ENCODE results near the gene COP1. TPM values are rescaled to one million over a fixed set of nuclear protein-coding genes. Genes with fewer than 3 reads are reported as not detected.

COP1 gene
- total RNA-seq, 1 experiment from 2014 or later: 47.0 TPM

GRCh38 chr1:175978476-175978875 lies 228.6 kb downstream of the COP1 start:
- Mint-ChIP-seq H3K9me3 (ENCODE audit: unreplicated experiment) (peaks cover 26% of the 10 kb centered on the region), H3K27ac (ENCODE audit: low read depth, unreplicated experiment) (peak overlapping the region; percentile 80), H3K36me3 (ENCODE audit: insufficient read depth, unreplicated experiment) (peaks cover 38% of the 10 kb centered on the region), H3K27me3 (ENCODE audit: insufficient read depth, unreplicated experiment) (no peaks in the 10 kb centered on the region), H3K4me3 (ENCODE audit: unreplicated experiment) (no peak overlapping the region), H3K4me1 (ENCODE audit: insufficient read depth, unreplicated experiment) (peaks cover 26% of the 10 kb centered on the region)
- TF ChIP-seq CTCF (IDR thresholded peaks at IDR 0.05; ENCODE audit: unreplicated experiment): no peak
- no TSS peak for BruUV-seq (replicated peaks)
- peak; percentile 33 for DNase-seq (ENCODE audit: unreplicated experiment)
- intact Hi-C loops (cut with micrococcal nuclease): no loop called here
- ChIA-PET CTCF (no interaction called here), POLR2A (interaction anchor here (0.6 to 1.3 kb wide), 3 partner anchors 14 to 1627 kb away, joined by 3 read pairs; no protein-coding TSS in a partner anchor)

GRCh38 chr1:175976865-175977642 lies 230.0 kb downstream of the COP1 start:
- intact Hi-C loops (cut with micrococcal nuclease): no loop called here
- DNase-seq (ENCODE audit: unreplicated experiment): peak; percentile 42
- ChIA-PET CTCF (interaction anchor here (0.7 kb wide), 1 partner anchor 660 kb away, joined by 3 read pairs; no protein-coding TSS in a partner anchor), POLR2A (interaction anchor here (0.6 to 1.0 kb wide), 3 partner anchors 10 to 68 kb away, joined by 3 read pairs; no protein-coding TSS in a partner anchor)
- Mint-ChIP-seq H3K36me3 (ENCODE audit: insufficient read depth, unreplicated experiment) (peaks cover 39% of the 10 kb centered on the region), H3K9me3 (ENCODE audit: unreplicated experiment) (peaks cover 13% of the 10 kb centered on the region), H3K4me1 (ENCODE audit: insufficient read depth, unreplicated experiment) (peaks cover 26% of the 10 kb centered on the region), H3K27me3 (ENCODE audit: insufficient read depth, unreplicated experiment) (no peaks in the 10 kb centered on the region), H3K4me3 (ENCODE audit: unreplicated experiment) (peak overlapping the region; percentile 53), H3K27ac (ENCODE audit: low read depth, unreplicated experiment) (peak overlapping the region; percentile 70)
- TF ChIP-seq CTCF (IDR thresholded peaks at IDR 0.05; ENCODE audit: unreplicated experiment): no peak
- BruUV-seq (replicated peaks): no TSS peak

GRCh38 chr1:175969231-175969630 lies 237.9 kb downstream of the COP1 start:
- no peak for TF ChIP-seq CTCF (IDR thresholded peaks at IDR 0.05; ENCODE audit: unreplicated experiment)
- no peak overlapping the region for H3K27ac Mint-ChIP-seq (ENCODE audit: low read depth, unreplicated experiment)
- intact Hi-C loops (cut with micrococcal nuclease): no loop called here
- no peaks in the 10 kb centered on the region for H3K9me3 Mint-ChIP-seq (ENCODE audit: unreplicated experiment)
- no peaks in the 10 kb centered on the region for H3K27me3 Mint-ChIP-seq (ENCODE audit: insufficient read depth, unreplicated experiment)
- no peaks in the 10 kb centered on the region for H3K4me1 Mint-ChIP-seq (ENCODE audit: insufficient read depth, unreplicated experiment)
- POLR2A ChIA-PET: interaction anchor here (1.3 kb wide), 1 partner anchor 11 kb away, joined by 3 read pairs; no protein-coding TSS in a partner anchor
- peaks cover 24% of the 10 kb centered on the region for H3K36me3 Mint-ChIP-seq (ENCODE audit: insufficient read depth, unreplicated experiment)
- BruUV-seq (replicated peaks): no TSS peak
- CTCF ChIA-PET: interaction anchor here (1.5 kb wide), 1 partner anchor 596 kb away, joined by 3 read pairs; no protein-coding TSS in a partner anchor
- H3K4me3 Mint-ChIP-seq (ENCODE audit: unreplicated experiment): no peak overlapping the region
- no peak for DNase-seq (ENCODE audit: unreplicated experiment)

GRCh38 chr1:175968486-175969172 lies 238.5 kb downstream of the COP1 start:
- Mint-ChIP-seq H3K4me1 (ENCODE audit: insufficient read depth, unreplicated experiment) (no peaks in the 10 kb centered on the region), H3K27ac (ENCODE audit: low read depth, unreplicated experiment) (no peak overlapping the region), H3K27me3 (ENCODE audit: insufficient read depth, unreplicated experiment) (no peaks in the 10 kb centered on the region), H3K4me3 (ENCODE audit: unreplicated experiment) (no peak overlapping the region), H3K9me3 (ENCODE audit: unreplicated experiment) (no peaks in the 10 kb centered on the region), H3K36me3 (ENCODE audit: insufficient read depth, unreplicated experiment) (peaks cover 24% of the 10 kb centered on the region)
- no peak for TF ChIP-seq CTCF (IDR thresholded peaks at IDR 0.05; ENCODE audit: unreplicated experiment)
- intact Hi-C loops (cut with micrococcal nuclease): no loop called here
- no peak for DNase-seq (ENCODE audit: unreplicated experiment)
- ChIA-PET POLR2A (interaction anchor here (1.3 to 1.5 kb wide), 2 partner anchors 8 to 11 kb away, joined by 3 read pairs; no protein-coding TSS in a partner anchor), CTCF (interaction anchor here (1.5 kb wide), 1 partner anchor 595 kb away, joined by 3 read pairs; no protein-coding TSS in a partner anchor)
- BruUV-seq (replicated peaks): no TSS peak
